OCI-LY7 (cell line): Measurements from ENCODE around the gene KCNT1. TPM values are rescaled to one million over a fixed set of nuclear protein-coding genes. Genes with fewer than 3 reads are reported as not detected.

Experiments
- BruUV-seq: library from RNA; stranded (reverse); fragments of 400-500 nt; replicated peaks from 2 replicates; lab custom pipeline; 2021; lab: Mats Ljungman, UMichigan
- CTCF ChIA-PET: fragments of 300-600 bp; sonication (Branson Sonifier 250); formaldehyde crosslinking; loops from one replicate; lab custom pipeline; 2022; ENCODE audit warnings: antibody characterized with exemption; ENCODE audit not compliant: unreplicated experiment; lab: Charles Lee
- POLR2A ChIA-PET: fragments of 300-600 bp; sonication (Branson Sonifier 250); formaldehyde crosslinking; loops from one replicate; lab custom pipeline; 2022; ENCODE audit warnings: antibody characterized with exemption; lab: Charles Lee
- DNase-seq: peaks from one replicate; pipeline ENCODE4 v3.0.0-alpha.2; 2015; ENCODE audit warnings: low spot score
- H2AFZ ChIP-seq: fragments of 200-600 bp; sonication (generic), shearing (Covaris generic); 2 replicates; pipeline ENCODE4 v1.6.1; 2014; ENCODE audit warnings: mild to moderate bottlenecking, antibody characterized with exemption, low read length, moderate library complexity
- H3K27ac ChIP-seq: fragments of 200-600 bp; sonication (generic); 2 replicates; pipeline ENCODE4 v1.5.1; 2014; ENCODE audit warnings: mixed run types, low read depth, mild to moderate bottlenecking, moderate library complexity, low read length, inconsistent platforms; ENCODE audit not compliant: poor library complexity, severe bottlenecking
- H3K36me3 ChIP-seq: fragments of 200-600 bp; sonication (generic); 2 replicates; pipeline ENCODE4 v1.6.1; 2014; ENCODE audit warnings: mild to moderate bottlenecking, antibody characterized with exemption, low read length, moderate library complexity, mixed read lengths; ENCODE audit not compliant: insufficient read depth
- H3K4me1 ChIP-seq: fragments of 200-600 bp; sonication (generic); 2 replicates; pipeline ENCODE4 v1.5.1; 2014; ENCODE audit warnings: mild to moderate bottlenecking, low read length; ENCODE audit not compliant: insufficient read depth, poor library complexity, severe bottlenecking
- H3K4me2 ChIP-seq: fragments of 200-600 bp; sonication (generic); 2 replicates; pipeline ENCODE4 v1.6.1; 2014; ENCODE audit warnings: mild to moderate bottlenecking, low read length
- H3K4me3 ChIP-seq: fragments of 200-600 bp; sonication (generic); 2 replicates; pipeline ENCODE4 v1.5.1; 2014; ENCODE audit warnings: mild to moderate bottlenecking, low read depth, low read length; ENCODE audit not compliant: poor library complexity, severe bottlenecking
- H3K79me2 ChIP-seq: fragments of 200-600 bp; sonication (generic); 2 replicates; pipeline ENCODE4 v1.6.1; 2016; ENCODE audit warnings: low read depth, mild to moderate bottlenecking, low read length, moderate library complexity, mixed read lengths; ENCODE audit not compliant: insufficient read depth
- H3K9me2 ChIP-seq: fragments of 200-600 bp; sonication (generic); 2 replicates; pipeline ENCODE4 v1.6.1; 2016; ENCODE audit warnings: mild to moderate bottlenecking, low read length, mixed read lengths; ENCODE audit not compliant: insufficient read depth
- H3K9me3 ChIP-seq: fragments of 200-600 bp; sonication (generic); 2 replicates; pipeline ENCODE4 v1.6.1; 2014; ENCODE audit warnings: mild to moderate bottlenecking, mixed run types, low read length, mixed read lengths
- H4K20me1 ChIP-seq: fragments of 200-600 bp; sonication (generic); 2 replicates; pipeline ENCODE4 v1.6.1; 2014; ENCODE audit warnings: mild to moderate bottlenecking, antibody characterized with exemption, low read length, moderate library complexity, mixed read lengths; ENCODE audit not compliant: insufficient read depth
- CTCF ChIP-seq: fragments of 200-600 bp; sonication (generic); conservative IDR thresholded peaks from 2 replicates; pipeline ENCODE4 v1.5.1; 2014; ENCODE audit warnings: mild to moderate bottlenecking, antibody characterized with exemption, low read length, moderate library complexity, mixed read lengths
- EZH2phosphoT487 ChIP-seq: fragments of 200-600 bp; sonication (generic); IDR thresholded peaks from 2 replicates; pipeline ENCODE4 v1.6.1; 2018; ENCODE audit warnings: low read depth, borderline replicate concordance, mild to moderate bottlenecking, mixed run types, antibody characterized with exemption, low read length, moderate library complexity, mixed read lengths
- intact Hi-C: fragments of 100-400 bp; cut with micrococcal nuclease; formaldehyde crosslinking; loops from one replicate; pipeline ENCODE4 v1.10.0; 2022; ENCODE audit not compliant: unreplicated experiment
- total RNA-seq, 2 experiments: library from RNA; depleted of rRNA in 1 of 2; stranded (reverse); fragments of >200 nt in 1 of 2; shearing (Covaris generic) in 1 of 2; gene quantifications; 2 replicates each; pipeline ENCODE4 v1.2.3, GENCODE V29; 2014 to 2022

The KCNT1 gene
- total RNA-seq, 2 experiments from 2014 or later = not detected

GRCh38 chr9:135694414-135694813 is 7.6 kb upstream of the KCNT1 start:
- intact Hi-C loops = no loop called here
- Histone ChIP-seq H3K4me2 (no peak overlapping the region), H3K36me3 (no peaks in the 10 kb centered on the region), H4K20me1 (no peaks in the 10 kb centered on the region; the same call in 1 of the 2 replicates), H3K9me3 (no peaks in the 10 kb centered on the region), H3K4me1 (no peaks in the 10 kb centered on the region), H3K9me2 (no peaks in the 10 kb centered on the region), H2AFZ (no peak overlapping the region), H3K27ac (no peak overlapping the region), H3K4me3 (no peak overlapping the region), H3K79me2 (no peaks in the 10 kb centered on the region)
- CTCF ChIA-PET = no interaction called here
- BruUV-seq = no TSS peak
- DNase-seq = no peak
- TF ChIP-seq EZH2phosphoT487 (no peak), CTCF (no peak)
- POLR2A ChIA-PET = no interaction called here

- H3K4me1 ChIP-seq = no peaks in the 10 kb centered on the region
- H3K4me3 ChIP-seq = no peak overlapping the region
- no peaks in the 10 kb centered on the region for H3K9me3 ChIP-seq
- POLR2A ChIA-PET = no interaction called here
- no peaks in the 10 kb centered on the region; the same call in 1 of the 2 replicates for H4K20me1 ChIP-seq
- H3K4me2 ChIP-seq = no peak overlapping the region
- no peaks in the 10 kb centered on the region for H3K9me2 ChIP-seq
- TF ChIP-seq EZH2phosphoT487 = no peak
- TF ChIP-seq CTCF = no peak
- DNase-seq = no peak
- CTCF ChIA-PET = no interaction called here
- intact Hi-C loops = no loop called here
- H2AFZ ChIP-seq = no peak overlapping the region
- no peaks in the 10 kb centered on the region for H3K79me2 ChIP-seq
- H3K27ac ChIP-seq = no peak overlapping the region
- no TSS peak for BruUV-seq
- H3K36me3 ChIP-seq = no peaks in the 10 kb centered on the region
These were observed 6.9 kb upstream of the KCNT1 start for GRCh38 chr9:135695036-135695435.

GRCh38 chr9:135695642-135696041 is 6.3 kb upstream of the KCNT1 start:
- CTCF ChIA-PET = no interaction called here
- DNase-seq = no peak

More at GRCh38 chr9:135695642-135696041, 6.3 kb upstream of the KCNT1 start:
- POLR2A ChIA-PET = no interaction called here
- no peak overlapping the region for H3K4me2 ChIP-seq
- H3K79me2 ChIP-seq = no peaks in the 10 kb centered on the region
- H3K9me2 ChIP-seq = no peaks in the 10 kb centered on the region
- no peaks in the 10 kb centered on the region for H3K4me1 ChIP-seq
- H3K27ac ChIP-seq = no peak overlapping the region
- intact Hi-C loops = no loop called here
- no peaks in the 10 kb centered on the region for H3K9me3 ChIP-seq
- H3K36me3 ChIP-seq = no peaks in the 10 kb centered on the region
- no peak overlapping the region for H3K4me3 ChIP-seq
- BruUV-seq = no TSS peak
- H2AFZ ChIP-seq = no peak overlapping the region
- TF ChIP-seq EZH2phosphoT487 (no peak), CTCF (no peak)
- H4K20me1 ChIP-seq = no peaks in the 10 kb centered on the region; the same call in 1 of the 2 replicates
